ENCODE data around the gene SFXN1.

Gene SFXN1

GRCh38 chr5:175576096-175576495 is 97.7 kb downstream of the SFXN1 start:
- no peak overlapping the region for H3K4me3 ChIP-seq (replicated peaks in 1 of 2; ENCODE audit: low read depth in 2 of 2, low read length in 2 of 2)
- DNase-seq (ENCODE audit: low read depth in 2 of 2) = no peak
- TF ChIP-seq CTCF (IDR thresholded peaks at IDR 0.05; ENCODE audit: low read depth, low read length) = no peak

GRCh38 chr5:175576591-175576990 is 98.2 kb downstream of the SFXN1 start:
- H3K4me3 ChIP-seq (replicated peaks in 1 of 2; ENCODE audit: low read depth in 2 of 2, low read length in 2 of 2) = no peak overlapping the region
- TF ChIP-seq CTCF (IDR thresholded peaks at IDR 0.05; ENCODE audit: low read depth, low read length) = no peak
- no peak for DNase-seq (ENCODE audit: low read depth in 2 of 2)
